NCI-H1092 treated with DMSO at 0.1 percent for 48 hours (cell line): ENCODE results near the gene SFXN3.

ENCODE experiments used
- DNase-seq: peaks from one replicate; lab custom pipeline; 2025; lab: John Stamatoyannopoulos, UW

Gene SFXN3

DNA sequence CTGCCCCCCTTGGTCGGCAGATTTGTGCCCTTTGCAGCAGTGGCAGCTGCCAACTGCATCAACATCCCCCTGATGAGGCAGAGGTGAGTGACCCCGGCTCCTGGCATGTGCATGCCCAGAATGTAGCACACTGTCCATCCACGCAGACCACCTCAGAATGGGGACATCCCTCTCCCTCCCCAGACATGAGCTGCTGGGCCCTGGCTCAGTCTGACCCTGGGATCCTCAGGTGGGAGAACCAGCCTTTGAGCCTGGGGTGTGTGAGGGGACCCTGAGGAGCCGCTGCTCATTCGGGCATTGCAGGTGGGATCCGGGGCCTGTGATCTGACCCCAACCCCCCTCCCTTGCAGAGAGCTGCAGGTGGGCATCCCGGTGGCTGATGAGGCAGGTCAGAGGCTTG is 5.7 kb downstream of the SFXN3 start:
- no peak for DNase-seq

GRCh38 chr10:101038484-101038883 is 7.5 kb downstream of the SFXN3 start:
- no peak for DNase-seq

GRCh38 chr10:101040061-101040460 is 9.0 kb downstream of the SFXN3 start:
- DNase-seq = no peak

- no peak for DNase-seq
Observed at GRCh38 chr10:101040851-101041250, 9.8 kb downstream of the SFXN3 start.

- peak; percentile 50 for DNase-seq
Observed at GRCh38 chr10:101041252-101041761, 10.3 kb downstream of the SFXN3 start.

DNA sequence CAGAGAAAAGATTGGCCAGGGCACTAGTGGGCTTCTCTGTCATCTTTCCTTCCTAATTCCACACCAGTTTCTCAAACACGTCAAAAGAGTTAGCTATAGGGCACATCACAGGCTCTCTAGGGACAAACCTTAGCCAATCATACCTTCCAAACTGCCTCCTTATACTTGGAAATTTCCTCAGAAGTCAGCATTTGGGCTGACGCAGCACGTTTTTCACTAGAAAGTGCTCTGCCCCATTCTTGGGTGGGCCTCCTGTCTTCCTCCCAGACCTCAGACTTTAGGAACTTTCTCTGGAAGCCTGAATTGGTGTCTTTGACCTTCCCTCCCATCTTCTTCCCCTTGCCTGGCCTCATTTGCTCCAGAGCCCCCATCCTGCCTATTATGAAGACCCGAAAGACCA is 11.1 kb downstream of the SFXN3 start:
- no peak for DNase-seq

DNA sequence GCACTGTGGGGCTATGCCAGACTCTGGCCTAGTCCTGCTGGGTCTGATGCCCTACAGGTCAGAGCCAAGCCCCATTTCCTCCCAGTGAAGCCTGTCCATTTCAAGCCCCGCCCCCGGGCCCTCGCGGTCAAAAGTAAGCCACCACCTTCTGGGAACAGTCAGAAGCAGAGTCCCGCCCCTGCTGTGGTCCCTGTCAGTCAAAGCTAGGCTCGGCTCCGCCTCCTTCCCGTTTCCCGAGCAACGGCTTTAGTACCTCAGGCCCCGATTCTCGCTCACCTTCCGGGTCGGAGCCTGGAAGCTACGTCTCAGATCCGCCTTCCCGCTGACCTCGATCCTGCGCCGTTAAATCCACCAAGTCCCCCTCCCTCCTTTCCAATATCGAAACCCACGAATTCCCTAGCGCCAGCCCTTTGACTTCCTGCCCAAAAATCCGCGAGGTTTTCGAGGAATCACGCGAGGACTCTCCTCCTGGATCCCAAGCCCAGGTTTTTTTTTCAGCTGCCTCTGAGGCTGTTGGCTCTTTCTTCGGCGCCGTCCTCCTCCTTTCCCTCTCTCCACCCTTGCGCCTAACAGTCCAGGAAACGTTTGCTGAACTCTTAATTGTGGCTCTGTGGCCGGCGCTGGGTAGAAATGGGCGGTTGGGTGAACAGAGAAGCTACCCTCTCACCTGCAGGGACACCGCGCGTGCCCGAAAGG is 11.8 kb downstream of the SFXN3 start:
- peak; percentile 91 for DNase-seq

DNA sequence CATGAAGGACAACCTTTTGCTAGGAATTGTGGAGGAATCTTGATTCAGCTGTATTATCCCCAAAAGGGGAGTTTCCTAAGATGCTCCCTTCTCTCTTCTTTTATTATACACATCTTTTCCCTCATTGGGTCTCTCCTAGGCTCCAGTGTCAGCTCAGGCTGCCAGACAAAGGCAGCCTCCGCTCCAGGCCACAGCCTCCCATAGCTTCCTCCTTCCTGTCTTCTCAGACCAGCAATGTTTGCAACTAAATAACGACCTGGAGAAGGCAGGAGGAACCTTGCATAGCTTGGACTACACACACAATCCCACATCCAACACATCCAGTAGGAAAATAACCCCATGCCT is 12.3 kb downstream of the SFXN3 start:
- no peak for DNase-seq

DNA sequence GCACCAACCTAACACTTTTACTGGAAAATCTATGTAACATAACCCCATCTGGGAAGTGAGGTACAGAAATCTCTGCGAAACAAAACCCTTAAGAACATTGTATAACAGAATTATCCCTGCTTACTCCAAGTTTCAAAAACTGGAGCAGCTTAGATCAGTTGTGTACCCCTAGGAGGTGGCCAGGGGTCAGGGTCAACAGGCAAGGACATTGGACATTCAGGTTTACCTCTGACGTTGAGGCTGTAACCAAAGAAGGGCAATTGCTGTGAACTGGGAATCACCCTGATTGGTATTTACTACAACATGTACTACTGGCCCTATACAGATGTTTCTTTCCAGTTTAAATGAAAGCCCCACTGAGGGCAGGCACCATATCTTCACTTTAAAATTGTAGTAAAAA is 13.1 kb downstream of the SFXN3 start:
- no peak for DNase-seq

DNA sequence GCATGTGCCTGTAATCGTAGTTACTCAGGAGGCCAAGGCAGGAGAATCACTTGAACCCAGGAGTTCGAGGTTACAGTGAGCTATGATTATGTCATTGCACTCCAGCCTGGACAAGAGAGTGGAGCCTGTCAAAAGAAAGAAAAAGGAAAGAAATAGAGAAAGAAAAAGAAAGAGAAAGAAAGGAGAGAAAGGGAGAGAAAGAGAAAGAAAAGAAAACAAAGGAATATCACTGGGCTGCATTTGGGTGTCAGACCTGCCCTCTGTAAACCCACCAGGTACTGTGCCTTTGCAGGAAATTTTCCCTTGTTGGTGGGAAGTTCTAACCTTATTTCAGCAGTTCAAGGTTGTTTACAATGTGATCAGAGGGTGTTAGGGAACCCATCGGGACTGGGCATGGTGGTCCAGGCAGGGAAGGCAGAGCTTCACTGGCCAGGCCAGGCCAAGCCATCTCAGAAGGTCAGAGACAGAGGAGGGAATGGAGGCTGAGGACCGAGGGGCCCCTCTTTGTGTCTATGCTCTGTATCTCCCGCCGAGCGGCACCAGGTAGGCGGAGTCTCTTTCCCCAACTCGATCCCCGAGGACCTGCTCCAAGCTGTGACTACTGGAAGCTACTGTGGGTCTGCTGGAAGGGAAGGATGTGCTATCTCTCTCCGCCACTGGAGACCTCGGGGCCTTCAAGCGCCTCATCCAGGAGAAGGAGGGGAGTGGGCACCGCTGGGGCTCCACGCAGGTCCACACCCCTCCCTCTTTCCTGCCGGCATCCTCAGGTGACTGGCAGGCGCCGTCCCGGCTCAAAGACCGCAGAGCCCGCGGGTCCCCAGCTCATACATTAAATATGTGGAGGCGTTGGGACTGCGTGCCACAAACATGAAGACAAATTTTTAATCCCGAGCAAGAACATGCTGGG is 15.6 kb downstream of the SFXN3 start:
- DNase-seq = no peak

- DNase-seq = no peak
Observed at GRCh38 chr10:101047268-101047667, 16.2 kb downstream of the SFXN3 start.

GRCh38 chr10:101047961-101048892 is 17.2 kb downstream of the SFXN3 start:
- DNase-seq = no peak

DNA sequence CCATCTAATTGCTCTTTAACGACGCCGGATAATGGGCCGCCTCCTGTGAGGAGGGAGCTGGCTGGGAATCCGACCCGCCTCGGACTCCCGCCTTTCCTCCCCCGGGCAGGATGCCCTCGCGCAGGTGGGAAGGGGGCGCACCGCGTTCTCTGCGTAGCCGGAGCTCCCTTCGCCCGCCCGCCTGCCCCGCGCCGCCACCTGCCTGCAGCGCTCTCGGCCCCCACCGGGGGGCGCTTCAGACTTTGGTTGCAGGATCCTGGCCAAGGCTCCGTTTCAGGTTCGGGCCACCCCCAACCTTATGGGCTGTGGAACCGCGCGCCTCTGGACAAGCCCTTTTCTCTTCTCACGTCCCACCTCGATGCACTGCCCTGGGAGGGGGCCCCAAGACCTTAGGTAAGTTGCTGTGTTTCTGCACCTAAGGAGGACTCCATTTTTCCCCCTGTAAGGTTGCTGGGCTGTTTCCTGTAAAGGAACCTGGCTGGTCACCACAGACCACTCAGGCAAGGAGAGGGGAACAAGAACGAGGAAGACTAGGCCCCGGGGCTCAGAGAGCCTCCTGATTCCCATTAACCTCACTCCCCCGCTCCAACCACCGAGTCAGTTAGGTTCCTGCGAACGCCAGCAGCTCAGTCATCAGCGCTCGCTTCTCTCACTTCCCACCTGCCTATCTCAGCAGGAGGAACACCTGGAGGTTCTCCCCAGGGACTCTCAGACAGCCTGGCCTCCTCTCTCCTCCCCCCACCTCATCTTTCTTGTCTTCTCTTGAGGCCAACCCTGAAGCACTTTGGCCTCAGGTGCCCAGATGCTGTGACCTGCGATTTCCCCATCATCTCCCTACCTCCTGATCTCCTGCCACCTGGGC is 19.4 kb downstream of the SFXN3 start:
- peak; percentile 64 for DNase-seq

DNA sequence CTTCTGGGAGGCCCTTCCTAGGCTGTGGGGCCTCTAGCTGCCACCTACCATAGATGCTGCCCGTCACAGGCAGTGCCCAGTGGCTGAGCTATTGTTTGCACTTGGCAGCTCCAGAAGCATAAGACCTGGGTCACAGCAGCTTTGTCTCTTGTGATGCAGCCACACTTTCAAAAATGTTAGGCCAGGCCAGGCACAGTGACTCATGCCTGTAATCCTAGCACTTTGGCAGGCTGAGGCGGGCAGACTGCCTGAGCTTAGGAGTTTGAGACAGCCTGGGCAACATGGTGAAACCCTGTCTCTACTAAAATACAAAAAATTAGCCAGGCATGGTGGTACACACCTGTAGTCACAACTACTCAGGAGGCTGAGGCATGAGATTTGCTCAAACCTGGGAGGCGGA is 21.3 kb downstream of the SFXN3 start:
- DNase-seq = no peak

GRCh38 chr10:101053516-101053915 is 22.5 kb downstream of the SFXN3 start:
- no peak for DNase-seq

DNA sequence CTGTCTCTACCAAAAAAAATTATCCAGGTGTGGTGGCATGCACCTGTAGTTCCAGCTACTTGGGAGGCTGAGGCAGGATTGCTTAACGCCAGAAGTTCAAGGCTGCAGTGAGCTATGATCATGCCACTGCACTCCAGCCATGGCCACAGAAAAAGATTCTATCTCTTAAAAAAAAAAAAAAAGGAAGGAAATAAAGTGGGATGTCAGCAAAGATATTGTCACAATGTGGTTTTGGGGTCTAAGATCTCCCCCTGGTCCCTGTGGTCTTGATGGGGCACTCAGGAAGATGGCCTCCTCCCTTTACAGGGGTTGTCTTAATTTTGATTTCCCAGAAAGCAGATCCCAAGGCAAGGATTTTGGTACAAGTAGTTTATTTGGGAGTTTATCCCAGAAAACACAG is 23.3 kb downstream of the SFXN3 start:
- no peak for DNase-seq

GRCh38 chr10:101054876-101055275 is 23.8 kb downstream of the SFXN3 start:
- DNase-seq = no peak

- DNase-seq = no peak
Observed at GRCh38 chr10:101055411-101055810, 24.4 kb downstream of the SFXN3 start.

GRCh38 chr10:101056365-101057151 is 25.5 kb downstream of the SFXN3 start:
- DNase-seq = no peak
